Activated B cell treated with CpG ODN at 0.5 μM for 24 hours (primary cell): ENCODE data around the gene GABRG2. TPM values are rescaled to one million over a fixed set of nuclear protein-coding genes. Genes with fewer than 3 reads are reported as not detected.

ENCODE experiments used
- ATAC-seq: fragments of 200-7000 bp; cut with Tn5 transposase; one replicate; pipeline ENCODE4 v1.10.0; 2021; ENCODE audit warnings: low read depth, mild to moderate bottlenecking, moderate library complexity
- CTCF ChIA-PET: fragments of 350-600 bp; sonication (Branson Sonifier 250); formaldehyde crosslinking; loops from one replicate; lab custom pipeline; 2021; ENCODE audit warnings: antibody characterized with exemption; lab: Charles Lee
- POLR2A ChIA-PET: fragments of 350-600 bp; sonication (Branson Sonifier 250); formaldehyde crosslinking; loops from one replicate; lab custom pipeline; 2021; ENCODE audit warnings: antibody characterized with exemption; lab: Charles Lee
- DNase-seq: peaks from one replicate; pipeline ENCODE4 v3.0.0; 2022
- H3K27ac Mint-ChIP-seq: one replicate; pipeline ENCODE4 v1.8.0; 2020; ENCODE audit warnings: mixed read lengths
- H3K27me3 Mint-ChIP-seq: one replicate; pipeline ENCODE4 v1.8.0; 2021; ENCODE audit warnings: mixed read lengths
- H3K36me3 Mint-ChIP-seq: one replicate; pipeline ENCODE4 v1.8.0; 2021; ENCODE audit warnings: low read depth, mixed read lengths
- H3K4me1 Mint-ChIP-seq: one replicate; pipeline ENCODE4 v1.8.0; 2021; ENCODE audit warnings: mixed read lengths
- H3K4me3 Mint-ChIP-seq: one replicate; pipeline ENCODE4 v1.8.0; 2020; ENCODE audit warnings: mild to moderate bottlenecking, mixed read lengths
- H3K9me3 Mint-ChIP-seq: one replicate; pipeline ENCODE4 v1.8.0; 2020; ENCODE audit warnings: mixed read lengths
- intact Hi-C: fragments of 100-400 bp; cut with micrococcal nuclease; formaldehyde crosslinking; loops from one replicate; pipeline ENCODE4 v1.15.1; 2024
- total RNA-seq: library from RNA; stranded (reverse); gene quantifications from 2 replicates; pipeline ENCODE4 v1.2.3, GENCODE V29; 2022
- TF ChIP-seq, protein P1 (sequence below): fragments of 200-600 bp; IDR thresholded peaks from one replicate; pipeline ENCODE4 v1.8.0; 2022; ENCODE audit warnings: antibody characterized with exemption, mild to moderate bottlenecking

GABRG2 gene
- total RNA-seq, 1 donor from 2014 or later, result not detected

DNA sequence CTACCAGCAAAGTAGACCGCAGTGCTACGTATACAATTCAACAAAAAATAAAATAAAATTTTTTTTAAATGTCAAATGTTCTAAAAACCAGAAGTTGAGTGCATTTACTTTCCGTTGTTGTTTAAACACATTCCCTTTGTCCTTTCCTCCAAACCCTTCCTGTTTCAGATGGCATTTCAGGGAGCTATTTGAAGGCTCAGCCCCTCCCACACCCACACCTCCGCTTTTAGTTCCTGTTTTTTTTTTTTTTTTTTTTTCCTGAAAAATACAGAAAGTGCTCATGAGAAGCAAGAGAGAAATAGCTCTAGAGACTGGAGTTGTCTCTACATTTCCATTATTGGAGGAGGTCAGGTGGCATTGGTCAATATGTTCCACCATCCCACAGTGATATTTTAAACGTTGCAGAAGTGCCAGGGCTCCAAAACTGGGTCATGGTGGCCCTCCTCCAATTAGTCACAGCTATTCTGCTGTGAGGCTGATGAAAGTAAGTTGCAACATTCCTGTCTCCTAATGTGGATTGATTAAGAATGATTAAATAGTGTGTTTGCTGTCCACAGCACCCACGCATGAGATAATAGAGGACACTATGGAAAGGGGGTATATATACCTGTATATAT is 106.9 kb downstream of the GABRG2 start:
- ChIA-PET CTCF (no interaction called here), POLR2A (no interaction called here)
- Mint-ChIP-seq H3K4me1 (no peaks in the 10 kb centered on the region), H3K4me3 (no peak overlapping the region), H3K27me3 (no peaks in the 10 kb centered on the region), H3K36me3 (no peaks in the 10 kb centered on the region), H3K27ac (no peak overlapping the region), H3K9me3 (peaks cover 5% of the 10 kb centered on the region)
- intact Hi-C loops, result no loop called here
- DNase-seq, result no peak
- no peak for ATAC-seq
- TF ChIP-seq, protein P1, sequence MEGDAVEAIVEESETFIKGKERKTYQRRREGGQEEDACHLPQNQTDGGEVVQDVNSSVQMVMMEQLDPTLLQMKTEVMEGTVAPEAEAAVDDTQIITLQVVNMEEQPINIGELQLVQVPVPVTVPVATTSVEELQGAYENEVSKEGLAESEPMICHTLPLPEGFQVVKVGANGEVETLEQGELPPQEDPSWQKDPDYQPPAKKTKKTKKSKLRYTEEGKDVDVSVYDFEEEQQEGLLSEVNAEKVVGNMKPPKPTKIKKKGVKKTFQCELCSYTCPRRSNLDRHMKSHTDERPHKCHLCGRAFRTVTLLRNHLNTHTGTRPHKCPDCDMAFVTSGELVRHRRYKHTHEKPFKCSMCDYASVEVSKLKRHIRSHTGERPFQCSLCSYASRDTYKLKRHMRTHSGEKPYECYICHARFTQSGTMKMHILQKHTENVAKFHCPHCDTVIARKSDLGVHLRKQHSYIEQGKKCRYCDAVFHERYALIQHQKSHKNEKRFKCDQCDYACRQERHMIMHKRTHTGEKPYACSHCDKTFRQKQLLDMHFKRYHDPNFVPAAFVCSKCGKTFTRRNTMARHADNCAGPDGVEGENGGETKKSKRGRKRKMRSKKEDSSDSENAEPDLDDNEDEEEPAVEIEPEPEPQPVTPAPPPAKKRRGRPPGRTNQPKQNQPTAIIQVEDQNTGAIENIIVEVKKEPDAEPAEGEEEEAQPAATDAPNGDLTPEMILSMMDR, result no peak

DNA sequence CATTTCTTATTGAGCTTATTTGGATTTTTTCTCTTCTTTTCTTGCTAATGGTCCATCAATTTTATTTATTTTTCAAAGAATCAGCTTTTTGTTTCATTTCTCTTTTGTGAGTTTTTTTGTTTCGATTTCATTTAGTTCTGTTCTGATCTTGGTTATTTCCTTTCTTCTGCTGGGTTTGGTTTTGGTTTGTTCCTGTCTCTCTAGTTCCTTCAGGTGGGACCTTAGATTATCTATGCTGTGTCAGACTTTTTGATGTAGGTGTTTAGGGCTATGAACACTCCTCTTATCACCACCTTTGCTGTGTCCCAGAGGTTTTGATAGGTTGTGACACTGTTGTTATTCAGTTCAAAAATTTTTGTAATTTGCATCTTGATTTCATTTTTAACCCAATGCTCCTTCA is 119.8 kb downstream of the GABRG2 start:
- ATAC-seq, result no peak
- H3K27me3 Mint-ChIP-seq, result no peaks in the 10 kb centered on the region
- H3K4me3 Mint-ChIP-seq, result no peak overlapping the region
- no peak overlapping the region for H3K27ac Mint-ChIP-seq
- intact Hi-C loops, result no loop called here
- TF ChIP-seq, protein P1, result no peak
- no peaks in the 10 kb centered on the region for H3K4me1 Mint-ChIP-seq
- H3K9me3 Mint-ChIP-seq, result peaks cover 9% of the 10 kb centered on the region
- no peak for DNase-seq
- POLR2A ChIA-PET, result no interaction called here
- no peaks in the 10 kb centered on the region for H3K36me3 Mint-ChIP-seq
- CTCF ChIA-PET, result no interaction called here

DNA sequence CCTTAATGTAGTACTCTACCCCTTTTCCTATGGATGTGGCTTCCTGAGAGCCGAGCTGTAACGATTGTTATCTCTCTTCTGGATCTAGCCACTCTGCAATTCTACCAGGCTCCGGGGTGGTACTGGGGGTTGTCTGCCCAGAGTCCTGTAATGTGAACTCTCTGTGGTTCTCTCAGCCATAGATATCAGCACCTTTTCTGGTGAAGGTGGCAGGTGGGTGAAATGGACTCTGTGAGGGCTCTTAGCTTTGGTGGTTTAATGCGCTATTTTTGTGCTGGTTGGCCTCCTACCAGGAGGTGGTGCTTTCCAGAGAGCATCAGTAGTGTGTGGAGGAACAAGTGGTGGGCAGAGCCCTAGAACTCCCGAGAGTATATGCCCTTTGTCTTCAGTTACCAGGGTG is 122.1 kb downstream of the GABRG2 start:
- Mint-ChIP-seq H3K27me3 (no peaks in the 10 kb centered on the region), H3K27ac (no peak overlapping the region), H3K4me3 (no peak overlapping the region), H3K36me3 (no peaks in the 10 kb centered on the region), H3K4me1 (no peaks in the 10 kb centered on the region), H3K9me3 (peaks cover 4% of the 10 kb centered on the region)
- POLR2A ChIA-PET, result no interaction called here
- intact Hi-C loops, result no loop called here
- CTCF ChIA-PET, result no interaction called here
- TF ChIP-seq, protein P1, result no peak
- DNase-seq, result no peak
- ATAC-seq, result no peak

DNA sequence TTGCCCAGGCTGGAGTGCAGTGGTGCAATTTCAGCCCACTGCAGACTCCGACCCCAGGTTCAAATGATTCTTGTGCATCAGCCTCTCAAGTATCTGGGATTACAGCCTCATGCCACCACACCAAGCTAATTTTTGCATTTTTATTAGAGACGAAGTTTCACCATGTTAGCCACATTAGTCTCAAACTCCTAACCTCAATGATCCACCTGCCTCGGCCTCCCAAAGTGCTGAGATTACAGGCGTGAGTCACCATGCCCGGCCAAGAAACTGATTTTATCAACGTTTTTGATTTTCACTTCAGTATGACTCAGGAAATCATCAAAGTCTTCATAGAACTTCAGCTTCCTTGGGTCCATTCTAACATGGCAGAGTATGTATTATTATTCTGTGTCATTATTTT is 125.4 kb downstream of the GABRG2 start:
- H3K9me3 Mint-ChIP-seq, result peaks cover 2% of the 10 kb centered on the region
- no peaks in the 10 kb centered on the region for H3K36me3 Mint-ChIP-seq
- ATAC-seq, result no peak
- ChIA-PET POLR2A (no interaction called here), CTCF (no interaction called here)
- H3K4me1 Mint-ChIP-seq, result no peaks in the 10 kb centered on the region
- H3K27ac Mint-ChIP-seq, result no peak overlapping the region
- no peak for DNase-seq
- no peak overlapping the region for H3K4me3 Mint-ChIP-seq
- H3K27me3 Mint-ChIP-seq, result no peaks in the 10 kb centered on the region
- intact Hi-C loops, result no loop called here
- TF ChIP-seq, protein P1, result no peak

GRCh38 chr5:162196351-162196750 is 128.8 kb downstream of the GABRG2 start:
- Mint-ChIP-seq H3K27ac (no peak overlapping the region), H3K9me3 (no peaks in the 10 kb centered on the region), H3K4me3 (no peak overlapping the region), H3K36me3 (no peaks in the 10 kb centered on the region), H3K4me1 (no peaks in the 10 kb centered on the region), H3K27me3 (no peaks in the 10 kb centered on the region)
- DNase-seq (no peak), ATAC-seq (no peak)
- intact Hi-C loops, result no loop called here
- POLR2A ChIA-PET, result no interaction called here
- TF ChIP-seq, protein P1, result no peak
- CTCF ChIA-PET, result no interaction called here
